Daoy (cell line): ENCODE data around the gene ATP10D. TPM values are rescaled to one million over a fixed set of nuclear protein-coding genes. Genes with fewer than 3 reads are reported as not detected.
"Not testable (repeated sequence)": the region's sequence is repeated elsewhere in the genome, so short reads cannot be mapped to it uniquely, and the experiment has no call there.

Source experiments
- DNase-seq: peaks from one replicate; pipeline ENCODE4 v3.0.0-alpha.2; 2015; ENCODE audit warnings: low read depth
- total RNA-seq: library from RNA; depleted of rRNA; stranded (reverse); fragments of >200 nt; shearing (Covaris generic); gene quantifications from 2 replicates; pipeline ENCODE4 v1.2.3, GENCODE V29; 2014

ATP10D gene
- total RNA-seq, 1 experiment from 2014 or later: 8.9 TPM

DNA sequence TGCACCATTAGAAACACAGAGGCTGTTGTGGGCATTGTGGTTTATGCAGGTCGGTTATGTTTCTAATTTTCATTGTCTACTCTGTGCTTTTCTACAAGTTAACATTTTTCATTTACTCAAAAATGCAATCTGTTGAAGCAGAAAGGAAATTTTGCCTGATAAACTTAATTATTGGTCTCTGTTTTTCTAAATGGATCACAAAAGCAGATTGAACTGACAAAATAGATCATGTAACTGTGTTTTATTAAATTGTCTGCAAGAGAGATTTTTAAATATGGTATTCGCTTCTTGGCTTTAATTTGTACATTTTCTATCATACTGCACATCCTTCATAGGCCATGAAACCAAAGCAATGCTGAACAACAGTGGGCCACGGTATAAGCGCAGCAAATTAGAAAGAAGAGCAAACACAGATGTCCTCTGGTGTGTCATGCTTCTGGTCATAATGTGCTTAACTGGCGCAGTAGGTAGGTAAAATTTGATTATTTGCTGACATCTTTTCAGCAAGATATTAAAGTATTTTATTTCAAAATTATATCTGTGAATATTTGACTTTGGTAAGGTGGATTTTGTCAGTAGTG is 50.6 kb downstream of the ATP10D start:
- DNase-seq: no peak

DNA sequence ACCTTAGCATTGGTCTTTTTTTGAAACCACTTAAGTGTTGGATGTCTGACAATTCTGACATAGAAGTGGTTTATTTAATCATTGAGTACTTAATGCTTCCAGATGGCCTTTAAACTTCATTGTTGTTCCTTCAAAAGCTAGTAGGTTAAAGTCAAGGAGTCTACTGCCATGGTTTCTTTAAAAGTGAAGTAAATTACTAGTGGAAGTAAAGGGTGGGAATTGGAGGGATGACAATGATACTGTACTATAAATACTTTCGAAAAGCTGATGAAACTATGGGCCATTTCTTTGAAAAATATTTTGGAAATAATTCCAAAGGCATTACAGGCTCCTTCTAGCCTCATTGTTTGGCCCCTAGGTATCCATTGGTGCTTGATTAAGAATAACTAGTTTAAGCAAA is 51.9 kb downstream of the ATP10D start:
- DNase-seq: no peak

GRCh38 chr4:47538111-47538824 is 53.2 kb downstream of the ATP10D start:
- no peak for DNase-seq

DNA sequence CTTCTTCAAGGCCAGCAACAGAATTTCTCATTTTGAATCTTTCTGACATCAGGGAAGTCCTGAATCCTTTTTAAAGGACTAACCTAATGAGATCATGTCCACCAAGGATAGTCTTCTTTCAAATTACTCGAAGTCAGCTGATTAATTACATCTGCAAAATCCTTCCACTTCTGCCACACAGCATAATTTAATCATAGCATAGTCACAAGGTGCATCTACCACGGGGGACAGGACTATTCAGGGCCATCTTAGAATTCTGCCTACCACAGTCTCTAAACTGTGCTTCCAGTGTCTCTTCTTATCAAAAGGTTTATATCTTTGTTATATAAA is 53.7 kb downstream of the ATP10D start:
- no peak for DNase-seq

DNA sequence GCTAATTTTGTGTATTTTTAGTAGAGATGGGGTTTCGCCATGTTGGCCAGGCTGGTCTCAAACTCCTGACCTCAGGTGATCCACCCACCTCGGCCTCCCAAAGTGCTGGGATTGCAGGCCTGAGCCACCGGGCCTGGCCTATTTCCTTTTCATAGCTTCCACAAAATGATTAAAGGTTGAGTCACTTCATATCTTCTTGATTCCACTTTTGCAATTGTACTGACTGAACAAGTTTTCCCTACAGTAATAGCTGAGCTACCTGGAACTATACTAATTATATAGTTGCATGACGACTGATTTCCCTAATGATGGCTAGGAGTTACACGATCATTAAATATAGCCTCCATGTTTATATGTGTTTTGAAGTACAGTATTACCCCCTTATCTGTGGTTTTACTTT is 57.6 kb downstream of the ATP10D start:
- peak; percentile 17 for DNase-seq

DNA sequence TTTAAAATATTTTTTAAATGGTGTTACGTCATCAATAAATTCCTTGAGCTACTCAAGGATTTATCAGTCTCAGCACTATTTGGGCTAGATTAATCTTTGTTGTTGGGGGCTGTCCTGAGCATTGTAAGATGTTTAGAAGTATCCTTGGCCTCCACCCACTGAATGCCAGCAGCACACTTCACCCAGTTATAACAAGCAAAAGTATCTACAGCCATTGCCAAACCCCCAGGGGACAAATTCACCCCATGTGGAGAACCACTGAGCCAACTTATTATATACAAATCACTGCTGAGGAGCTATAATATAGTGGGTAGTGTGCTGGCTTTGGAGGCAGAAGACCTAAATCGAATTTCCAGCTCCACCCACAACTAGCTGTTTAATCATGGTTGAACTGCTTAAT is 58.3 kb downstream of the ATP10D start:
- DNase-seq: peak; percentile 10

DNA sequence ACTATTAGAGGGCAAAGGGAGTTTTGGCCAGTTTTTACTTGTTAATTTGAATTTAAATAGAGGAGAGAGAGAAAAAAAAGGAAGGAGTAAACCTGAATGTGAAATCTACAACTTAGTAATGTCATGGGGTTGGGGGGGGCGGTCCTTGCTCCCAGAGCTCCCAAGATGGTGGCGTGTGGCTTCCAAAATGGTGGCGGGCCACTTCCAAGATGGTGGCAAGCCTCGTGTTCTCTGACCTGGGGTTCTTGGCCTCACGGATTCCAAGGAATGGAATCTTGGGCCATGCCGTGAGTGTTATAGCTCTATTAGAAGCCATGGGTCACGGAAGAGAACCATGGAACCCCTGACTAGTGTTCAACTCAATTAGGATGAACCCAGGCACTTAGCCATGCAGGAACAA is 65.3 kb downstream of the ATP10D start:
- not testable (repeated sequence) for DNase-seq

DNA sequence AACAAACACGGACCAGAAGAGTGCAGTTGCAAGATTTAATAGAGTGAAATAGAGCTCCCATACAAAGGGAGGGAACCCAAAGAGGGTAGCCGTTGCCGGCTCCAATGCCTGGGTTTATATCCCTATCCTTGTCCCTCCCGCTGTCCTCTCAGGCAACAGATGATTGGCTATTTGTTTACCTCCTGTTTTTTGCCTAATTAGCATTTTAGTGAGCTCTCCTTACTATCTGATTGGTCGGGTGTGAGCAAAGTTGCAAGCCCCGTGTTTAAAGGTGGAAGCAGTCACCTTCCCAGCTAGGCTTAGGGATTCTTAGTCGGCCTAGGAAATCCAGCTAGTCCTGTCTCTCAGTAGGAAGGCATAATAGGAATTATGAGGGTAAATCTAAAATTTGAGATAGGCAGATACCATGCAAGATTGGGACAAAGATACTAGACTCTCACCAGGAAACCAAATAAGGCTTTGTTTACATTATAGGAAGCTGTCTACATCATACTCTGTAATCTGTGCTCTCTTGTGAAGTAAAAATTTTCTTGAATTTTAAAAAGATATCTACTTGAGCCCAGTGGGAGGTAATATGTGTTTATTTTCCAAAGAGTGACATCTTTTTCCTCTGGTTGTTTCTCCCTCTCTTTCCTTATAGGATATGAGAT is 65.9 kb downstream of the ATP10D start:
- no peak for DNase-seq

GRCh38 chr4:47551682-47552081 is 66.6 kb downstream of the ATP10D start:
- peak; percentile 19 for DNase-seq

GRCh38 chr4:47553329-47554125 is 68.5 kb downstream of the ATP10D start:
- DNase-seq: no peak

DNA sequence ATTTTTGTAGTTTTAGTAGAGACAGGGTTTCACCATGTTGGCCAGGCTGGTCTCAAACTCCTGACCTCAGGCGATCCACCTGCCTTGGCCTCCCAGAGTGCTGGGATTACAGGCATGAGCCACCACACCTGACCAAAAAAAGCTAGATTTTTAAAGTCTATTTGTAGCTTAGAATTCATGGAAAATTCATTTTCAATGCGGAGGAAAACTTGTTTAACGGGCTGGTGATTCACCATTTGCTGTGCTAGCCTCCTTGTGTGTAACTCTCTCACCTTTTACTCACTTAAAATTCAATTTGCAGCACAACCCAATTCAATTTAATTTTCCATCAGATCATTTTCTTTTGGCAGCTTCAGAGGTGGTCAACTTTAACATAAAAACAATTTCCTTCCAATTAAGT is 70.8 kb downstream of the ATP10D start:
- DNase-seq: not testable (repeated sequence)

DNA sequence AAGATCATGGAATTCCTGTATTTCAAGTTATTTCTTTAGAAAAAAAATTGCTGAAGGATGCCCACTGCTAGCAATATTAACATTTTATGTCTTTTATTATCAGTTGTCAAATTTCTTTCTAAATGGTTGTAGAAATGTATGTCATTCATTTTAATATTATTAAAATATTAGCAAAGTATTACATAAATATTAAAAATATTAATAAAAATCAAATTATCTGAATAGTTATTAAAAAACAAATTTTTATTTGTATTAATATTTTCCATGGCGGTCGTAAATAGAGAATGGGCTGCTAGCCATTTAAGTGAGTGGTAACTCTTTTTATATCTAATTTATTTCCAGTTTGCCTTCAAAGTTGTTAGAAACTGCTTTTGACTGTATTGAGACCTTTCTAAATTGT is 72.2 kb downstream of the ATP10D start:
- DNase-seq: no peak

GRCh38 chr4:47560682-47561081 is 75.6 kb downstream of the ATP10D start:
- DNase-seq: no peak

GRCh38 chr4:47561331-47561730 is 76.3 kb downstream of the ATP10D start:
- DNase-seq: no peak

DNA sequence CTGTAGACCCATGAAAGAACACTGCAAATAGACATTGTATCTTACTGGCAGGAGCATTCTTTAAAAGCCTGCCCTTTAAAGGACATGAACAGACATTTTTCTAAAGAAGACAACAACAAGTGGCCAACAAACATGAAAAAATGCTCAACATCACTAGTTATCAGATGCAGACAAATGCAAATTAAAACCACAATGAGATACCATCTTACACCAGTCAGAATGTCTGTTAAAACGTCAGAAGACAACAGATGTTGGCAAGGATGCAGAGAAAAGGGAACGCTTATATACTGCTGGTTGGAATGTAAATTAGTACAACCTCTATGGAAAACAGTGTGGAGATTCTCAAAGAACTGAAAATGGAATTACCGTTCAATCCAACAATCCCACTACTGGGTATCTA is 77.2 kb downstream of the ATP10D start:
- no peak for DNase-seq

- no peak for DNase-seq
Measured at GRCh38 chr4:47566566-47566965, 81.5 kb downstream of the ATP10D start.

DNA sequence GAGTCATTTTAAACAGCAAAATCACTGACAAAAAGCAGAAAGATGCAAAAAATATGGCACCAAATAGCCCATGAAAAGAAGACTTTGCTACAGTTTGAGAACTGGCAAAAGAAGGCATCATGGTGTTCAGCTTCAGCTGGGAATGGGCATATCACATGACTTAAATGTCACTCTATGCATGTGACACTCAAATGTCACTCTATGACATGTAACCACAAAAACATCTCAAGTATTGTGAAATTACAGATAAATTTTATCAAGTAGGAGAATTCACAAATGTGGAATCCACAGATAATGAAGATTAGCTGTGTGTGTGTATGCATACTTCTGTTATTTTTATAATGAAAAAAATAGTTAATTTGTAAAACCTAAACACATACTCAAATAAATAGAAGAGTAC is 81.9 kb downstream of the ATP10D start:
- DNase-seq: no peak

DNA sequence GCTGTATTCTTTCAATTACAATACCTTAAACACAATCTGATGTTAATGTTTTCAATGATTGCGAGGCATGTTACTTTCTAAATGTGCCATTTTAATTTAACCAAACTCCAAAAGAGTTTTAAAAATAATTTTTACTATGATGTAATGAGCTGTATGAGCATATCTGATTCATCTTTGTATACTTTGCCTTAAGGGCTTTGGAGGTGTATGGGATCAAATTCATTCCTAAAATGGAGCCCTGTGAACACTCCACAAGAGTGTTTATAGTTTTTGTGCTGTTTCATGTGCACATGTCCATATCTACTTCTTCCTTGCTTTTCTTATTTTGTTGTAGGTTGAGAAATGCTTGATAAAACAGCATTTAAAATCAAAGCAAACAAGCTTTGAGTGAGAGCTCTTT is 82.4 kb downstream of the ATP10D start:
- DNase-seq: no peak

GRCh38 chr4:47570816-47571215 is 85.7 kb downstream of the ATP10D start:
- DNase-seq: no peak

- no peak for DNase-seq
Measured at GRCh38 chr4:47572981-47573380, 87.9 kb downstream of the ATP10D start.

DNA sequence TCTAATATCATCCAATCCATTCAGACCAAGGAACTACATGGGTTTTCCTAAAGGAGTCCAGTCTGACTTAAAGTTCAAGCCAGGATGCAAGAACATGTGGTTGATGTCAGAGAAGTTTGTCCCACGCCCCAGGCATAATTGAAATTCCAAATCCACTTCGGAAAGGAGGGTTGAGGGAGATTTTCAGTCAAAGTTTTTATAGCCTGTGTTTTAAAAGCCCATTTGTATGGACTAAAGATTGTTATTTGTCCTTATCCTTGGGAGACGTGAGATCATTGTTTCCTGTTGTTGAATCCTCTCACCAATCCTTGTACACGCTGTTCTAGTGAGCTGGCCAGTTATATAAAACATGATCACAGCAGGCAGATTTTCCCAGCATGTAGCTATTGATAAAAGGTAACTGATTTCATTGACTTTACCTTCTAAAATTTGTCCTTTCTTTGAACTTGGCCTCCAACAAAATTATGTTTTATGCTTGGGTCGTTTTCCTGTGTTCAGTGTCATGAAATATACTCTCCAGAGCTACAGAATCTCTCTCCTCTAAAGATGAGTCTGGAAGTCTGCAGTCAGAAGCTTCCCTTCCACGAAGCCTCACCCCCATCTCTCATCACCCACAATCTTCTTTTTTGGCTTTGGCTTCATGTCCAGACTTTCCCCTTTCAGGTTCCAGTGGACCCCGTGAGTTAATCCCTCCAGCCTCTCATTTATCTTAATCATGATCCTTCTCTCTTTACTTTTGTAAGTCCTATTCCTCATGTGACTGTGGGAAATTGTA is 92.9 kb downstream of the ATP10D start:
- DNase-seq: no peak

DNA sequence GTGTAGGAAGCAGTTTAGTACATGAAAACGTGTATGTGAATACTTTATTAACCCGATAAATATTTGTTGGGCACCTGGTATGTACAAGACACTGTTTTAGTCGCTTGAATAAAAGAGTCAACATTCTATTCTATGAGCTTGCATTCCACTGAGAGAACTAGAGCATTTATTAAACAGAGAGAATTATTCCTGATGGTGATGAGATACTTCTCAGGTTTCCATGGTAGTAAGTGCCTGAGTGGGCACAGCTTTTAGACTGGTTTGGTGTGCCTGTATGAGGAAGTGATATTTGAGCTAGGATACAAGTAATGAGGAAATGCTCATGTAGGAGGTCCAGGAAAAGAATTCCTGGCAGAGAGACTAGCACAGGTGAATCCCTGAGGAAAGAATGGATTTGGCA is 94.2 kb downstream of the ATP10D start:
- no peak for DNase-seq
